NCI-H1048 (cell line): Measurements from ENCODE around the gene ADNP2.
"Not testable (repeated sequence)": the region's sequence is repeated elsewhere in the genome, so short reads cannot be mapped to it uniquely, and the experiment has no call there.

ENCODE experiments used
- DNase-seq: peaks from one replicate; lab custom pipeline; 2025; lab: John Stamatoyannopoulos, UW

ADNP2 gene

GRCh38 chr18:80147418-80148325 lies 38.6 kb downstream of the ADNP2 start:
- peak; percentile 35 for DNase-seq

- DNase-seq: no peak
Measured at GRCh38 chr18:80148326-80149199, 39.5 kb downstream of the ADNP2 start.

- no peak for DNase-seq
Measured at GRCh38 chr18:80149667-80150066, 40.6 kb downstream of the ADNP2 start.

DNA sequence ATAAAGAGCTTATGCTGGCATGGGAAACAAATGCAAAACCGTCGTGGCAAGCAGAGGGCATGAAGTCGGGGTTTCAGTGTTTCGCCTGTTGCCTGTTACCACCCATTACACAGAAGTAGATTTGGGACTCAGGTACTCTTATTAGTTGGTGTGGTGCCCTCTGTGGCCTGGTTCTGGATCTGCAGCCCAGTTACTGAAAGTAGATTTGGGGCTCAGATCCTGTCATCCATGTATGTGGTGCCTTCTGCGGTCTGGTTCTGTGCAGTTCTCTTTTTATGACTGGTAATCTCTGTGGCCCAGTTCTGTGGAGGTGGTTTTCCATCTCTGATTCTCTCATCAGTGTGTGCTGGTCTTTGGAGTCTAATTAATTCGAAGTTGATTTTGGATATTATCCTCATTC lies 45.2 kb downstream of the ADNP2 start:
- DNase-seq: no peak

GRCh38 chr18:80157708-80158343 lies 48.8 kb downstream of the ADNP2 start:
- peak; percentile 60 for DNase-seq

- no peak for DNase-seq
Measured at GRCh38 chr18:80158365-80158764, 49.3 kb downstream of the ADNP2 start.

- DNase-seq: no peak
Measured at GRCh38 chr18:80159713-80160636, 50.9 kb downstream of the ADNP2 start.

GRCh38 chr18:80161781-80162417 lies 52.8 kb downstream of the ADNP2 start:
- no peak for DNase-seq

GRCh38 chr18:80163183-80163582 lies 54.1 kb downstream of the ADNP2 start:
- no peak for DNase-seq

DNA sequence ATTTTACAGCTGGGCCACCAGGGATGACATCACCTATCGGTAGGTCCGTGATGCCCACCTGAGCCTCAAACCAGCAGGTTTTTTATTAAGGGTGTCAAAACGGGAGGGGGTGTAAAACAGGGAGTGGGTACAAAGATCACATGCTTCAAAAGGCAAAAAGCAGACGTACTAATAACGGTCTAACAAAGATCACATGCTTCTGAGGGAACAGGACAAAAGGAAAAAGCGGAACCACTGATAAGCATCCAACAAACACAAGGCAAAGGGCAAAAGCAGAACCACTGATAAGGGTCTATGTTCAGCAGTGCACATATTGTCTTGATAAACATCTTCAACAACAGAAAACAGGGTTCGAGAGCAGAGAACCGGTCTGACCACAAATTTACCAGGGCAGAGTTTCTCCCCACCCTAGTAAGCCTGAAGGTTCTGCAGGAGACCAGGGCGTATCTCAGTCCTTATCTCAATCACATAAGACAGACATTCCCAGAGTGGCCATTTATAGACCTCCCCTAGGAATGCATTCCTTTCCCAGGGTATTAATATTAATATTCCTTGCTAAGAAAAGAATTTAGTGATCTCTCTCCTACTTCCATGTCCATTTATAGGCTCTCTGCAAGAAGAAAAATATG lies 55.8 kb downstream of the ADNP2 start:
- not testable (repeated sequence) for DNase-seq

- DNase-seq: no peak
Measured at GRCh38 chr18:80166240-80166639, 57.2 kb downstream of the ADNP2 start.

DNA sequence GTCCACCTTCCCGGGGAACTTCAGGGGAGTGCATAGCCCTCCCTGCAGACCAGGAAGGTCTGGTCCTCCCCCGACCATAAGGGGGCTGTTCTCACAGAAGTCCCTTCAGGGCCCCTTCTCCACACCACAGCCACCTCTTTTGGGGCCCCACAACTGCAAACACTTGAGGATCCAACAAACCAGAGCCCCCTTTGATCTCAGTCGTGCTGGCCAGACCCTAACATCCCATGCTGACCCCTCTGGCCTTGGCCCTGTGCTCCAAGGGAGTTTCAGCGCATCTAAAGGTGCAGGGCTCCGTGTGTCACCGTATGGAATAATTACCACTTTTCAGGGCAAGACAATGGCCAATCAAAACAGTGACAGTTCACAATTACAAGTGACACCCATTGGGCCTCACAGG lies 57.7 kb downstream of the ADNP2 start:
- DNase-seq: no peak

- no peak for DNase-seq
Measured at GRCh38 chr18:80167331-80167730, 58.3 kb downstream of the ADNP2 start.

- DNase-seq: no peak
Measured at GRCh38 chr18:80167931-80168330, 58.9 kb downstream of the ADNP2 start.

- DNase-seq: no peak
Measured at GRCh38 chr18:80168346-80168745, 59.3 kb downstream of the ADNP2 start.

- no peak for DNase-seq
Measured at GRCh38 chr18:80168982-80169381, 59.9 kb downstream of the ADNP2 start.

GRCh38 chr18:80169607-80170006 lies 60.5 kb downstream of the ADNP2 start:
- DNase-seq: no peak

- DNase-seq: no peak
Measured at GRCh38 chr18:80170395-80171053, 61.5 kb downstream of the ADNP2 start.

GRCh38 chr18:80171054-80171872 lies 62.2 kb downstream of the ADNP2 start:
- DNase-seq: peak; percentile 18
